Chondrocyte (in vitro differentiated cells): ENCODE measurements around the gene TRIM29. TPM values are rescaled to one million over a fixed set of nuclear protein-coding genes. Genes with fewer than 3 reads are reported as not detected.

Experiments used
- DNase-seq: peaks from one replicate; pipeline ENCODE4 v3.0.0; 2021; ENCODE audit warnings: mixed read lengths, low spot score
- H3K27ac Mint-ChIP-seq: one replicate; pipeline ENCODE4 v1.8.0; 2021; ENCODE audit warnings: mild to moderate bottlenecking, moderate library complexity, mixed read lengths; ENCODE audit not compliant: unreplicated experiment
- H3K27me3 Mint-ChIP-seq: 2 replicates; pipeline ENCODE4 v1.8.0; 2021; ENCODE audit warnings: low read depth, mixed read lengths
- H3K36me3 Mint-ChIP-seq: 2 replicates; pipeline ENCODE4 v1.8.0; 2021; ENCODE audit warnings: low read depth, mixed read lengths
- H3K4me1 Mint-ChIP-seq: 2 replicates; pipeline ENCODE4 v1.8.0; 2021; ENCODE audit warnings: low read depth, mild to moderate bottlenecking, mixed read lengths
- H3K4me3 Mint-ChIP-seq: one replicate; pipeline ENCODE4 v1.8.0; 2021; ENCODE audit warnings: mild to moderate bottlenecking, moderate library complexity, mixed read lengths; ENCODE audit not compliant: unreplicated experiment
- H3K9me3 Mint-ChIP-seq: 2 replicates; pipeline ENCODE4 v1.8.0; 2021; ENCODE audit warnings: low read depth, mixed read lengths
- total RNA-seq: library from RNA; stranded (reverse); gene quantifications from 3 replicates; pipeline ENCODE4 v1.2.1, GENCODE V29; 2021
- TF ChIP-seq, protein P1 (sequence below): fragments of 200-600 bp; sonication (generic); IDR thresholded peaks from 2 replicates; pipeline ENCODE4 v1.5.0; 2021; ENCODE audit warnings: antibody characterized with exemption, mild to moderate bottlenecking, moderate library complexity

Gene TRIM29
- total RNA-seq, 1 donor from 2014 or later = not detected

GRCh38 chr11:120124355-120124754, 13.6 kb downstream of the TRIM29 start:
- Mint-ChIP-seq H3K36me3 (no peaks in the 10 kb centered on the region), H3K4me3 (no peak overlapping the region), H3K27me3 (peaks cover 30% of the 10 kb centered on the region), H3K9me3 (peaks cover 4% of the 10 kb centered on the region), H3K4me1 (no peaks in the 10 kb centered on the region), H3K27ac (no peak overlapping the region)
- no peak for DNase-seq
- TF ChIP-seq, protein P1, sequence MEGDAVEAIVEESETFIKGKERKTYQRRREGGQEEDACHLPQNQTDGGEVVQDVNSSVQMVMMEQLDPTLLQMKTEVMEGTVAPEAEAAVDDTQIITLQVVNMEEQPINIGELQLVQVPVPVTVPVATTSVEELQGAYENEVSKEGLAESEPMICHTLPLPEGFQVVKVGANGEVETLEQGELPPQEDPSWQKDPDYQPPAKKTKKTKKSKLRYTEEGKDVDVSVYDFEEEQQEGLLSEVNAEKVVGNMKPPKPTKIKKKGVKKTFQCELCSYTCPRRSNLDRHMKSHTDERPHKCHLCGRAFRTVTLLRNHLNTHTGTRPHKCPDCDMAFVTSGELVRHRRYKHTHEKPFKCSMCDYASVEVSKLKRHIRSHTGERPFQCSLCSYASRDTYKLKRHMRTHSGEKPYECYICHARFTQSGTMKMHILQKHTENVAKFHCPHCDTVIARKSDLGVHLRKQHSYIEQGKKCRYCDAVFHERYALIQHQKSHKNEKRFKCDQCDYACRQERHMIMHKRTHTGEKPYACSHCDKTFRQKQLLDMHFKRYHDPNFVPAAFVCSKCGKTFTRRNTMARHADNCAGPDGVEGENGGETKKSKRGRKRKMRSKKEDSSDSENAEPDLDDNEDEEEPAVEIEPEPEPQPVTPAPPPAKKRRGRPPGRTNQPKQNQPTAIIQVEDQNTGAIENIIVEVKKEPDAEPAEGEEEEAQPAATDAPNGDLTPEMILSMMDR = no peak

GRCh38 chr11:120123946-120124345, 14.0 kb downstream of the TRIM29 start:
- Mint-ChIP-seq H3K9me3 (peaks cover 4% of the 10 kb centered on the region), H3K36me3 (no peaks in the 10 kb centered on the region), H3K27me3 (peaks cover 28% of the 10 kb centered on the region), H3K4me1 (no peaks in the 10 kb centered on the region), H3K27ac (no peak overlapping the region), H3K4me3 (no peak overlapping the region)
- TF ChIP-seq, protein P1 = no peak
- DNase-seq = no peak

DNA sequence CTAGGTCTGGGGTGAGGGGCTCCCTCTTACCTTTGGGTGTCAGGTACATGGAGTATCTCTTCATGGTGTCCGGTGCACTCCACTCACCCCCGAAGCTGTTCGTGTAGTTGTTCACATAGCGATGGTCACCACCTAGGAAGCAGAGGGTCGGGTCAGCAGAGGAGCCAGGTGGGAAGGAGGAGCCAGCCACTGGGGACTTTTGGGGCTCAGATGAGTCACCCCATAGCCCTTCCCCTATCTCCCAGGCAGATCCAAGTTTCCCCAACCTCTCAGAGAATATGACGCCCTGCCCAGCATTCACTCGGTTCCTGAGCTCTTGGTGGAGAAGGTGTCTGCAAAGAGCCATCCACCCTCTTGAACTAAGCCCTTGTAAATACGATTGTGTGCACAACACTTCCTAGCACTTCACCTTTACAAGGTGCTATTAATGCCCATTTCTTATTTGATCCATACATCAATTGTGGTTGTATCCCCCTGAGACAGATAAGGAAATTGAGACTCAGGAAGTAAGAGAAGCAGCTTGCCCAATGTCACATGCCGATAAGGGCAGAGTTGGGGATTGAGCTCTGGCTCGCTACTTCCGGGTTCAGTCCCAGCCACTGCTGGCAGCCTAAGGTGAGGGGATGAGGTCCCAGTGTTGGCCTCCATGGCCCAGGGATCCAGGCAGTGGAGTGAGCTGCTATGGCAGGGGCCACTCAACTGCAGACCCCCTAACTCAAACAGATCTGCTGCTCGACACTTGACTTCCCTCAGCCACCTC, 14.8 kb downstream of the TRIM29 start:
- H3K36me3 Mint-ChIP-seq = peaks cover 2% of the 10 kb centered on the region
- H3K4me1 Mint-ChIP-seq = no peaks in the 10 kb centered on the region
- TF ChIP-seq, protein P1 = no peak
- peaks cover 25% of the 10 kb centered on the region for H3K27me3 Mint-ChIP-seq
- no peak overlapping the region for H3K27ac Mint-ChIP-seq
- peaks cover 4% of the 10 kb centered on the region for H3K9me3 Mint-ChIP-seq
- DNase-seq = no peak
- H3K4me3 Mint-ChIP-seq = no peak overlapping the region

DNA sequence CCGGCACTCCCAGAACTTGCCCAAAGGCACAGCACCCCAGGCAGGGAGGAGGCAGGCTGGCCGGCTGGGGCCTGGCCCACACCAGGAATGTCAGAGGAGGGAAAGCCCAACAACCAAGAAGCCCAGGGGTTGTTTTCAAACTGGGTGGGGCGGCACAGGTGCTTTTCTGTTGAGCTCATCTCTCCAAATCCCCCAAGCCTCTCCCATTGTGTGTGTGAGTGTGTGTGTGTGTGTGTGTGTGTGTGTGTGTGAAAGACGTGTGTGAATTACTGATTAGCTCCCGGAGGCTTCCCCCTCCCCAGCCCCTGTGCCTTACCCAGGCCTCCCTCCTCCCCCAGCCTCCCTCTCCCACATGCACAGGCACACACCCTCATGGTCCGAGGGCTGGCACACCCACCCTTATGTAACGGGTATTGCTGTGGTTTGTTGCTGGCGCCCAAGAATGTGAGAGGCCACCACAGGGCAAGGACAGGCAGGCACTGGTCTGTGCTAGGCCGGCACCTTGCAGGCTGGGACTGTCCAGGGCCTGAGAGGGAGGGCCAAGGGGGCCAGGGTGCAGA, 15.9 kb downstream of the TRIM29 start:
- Mint-ChIP-seq H3K9me3 (peaks cover 4% of the 10 kb centered on the region), H3K4me1 (no peaks in the 10 kb centered on the region), H3K4me3 (no peak overlapping the region), H3K36me3 (peaks cover 2% of the 10 kb centered on the region), H3K27me3 (peaks cover 21% of the 10 kb centered on the region), H3K27ac (no peak overlapping the region)
- TF ChIP-seq, protein P1 = no peak
- no peak for DNase-seq

GRCh38 chr11:120121336-120121735, 16.6 kb downstream of the TRIM29 start:
- no peaks in the 10 kb centered on the region for H3K4me1 Mint-ChIP-seq
- TF ChIP-seq, protein P1 = no peak
- H3K9me3 Mint-ChIP-seq = peaks cover 4% of the 10 kb centered on the region
- DNase-seq = no peak
- H3K4me3 Mint-ChIP-seq = no peak overlapping the region
- H3K27ac Mint-ChIP-seq = no peak overlapping the region
- H3K36me3 Mint-ChIP-seq = peaks cover 2% of the 10 kb centered on the region
- peaks cover 20% of the 10 kb centered on the region for H3K27me3 Mint-ChIP-seq
